GM10266 (cell line): ENCODE data around the gene ZBTB8OS.
"Not testable (repeated sequence)": the region's sequence is repeated elsewhere in the genome, so short reads cannot be mapped to it uniquely, and the experiment has no call there.

Experiments
- DNase-seq: peaks from one replicate; pipeline ENCODE4 v3.0.0; 2012; ENCODE audit errors: extremely low spot score
- TF ChIP-seq, protein P1 (sequence below): IDR thresholded peaks from 2 replicates; pipeline ENCODE4 v1.5.1; 2012; ENCODE audit warnings: mild to moderate bottlenecking, low read depth; ENCODE audit not compliant: control insufficient read depth, insufficient read depth; ENCODE audit errors: missing control alignments

ZBTB8OS gene

DNA sequence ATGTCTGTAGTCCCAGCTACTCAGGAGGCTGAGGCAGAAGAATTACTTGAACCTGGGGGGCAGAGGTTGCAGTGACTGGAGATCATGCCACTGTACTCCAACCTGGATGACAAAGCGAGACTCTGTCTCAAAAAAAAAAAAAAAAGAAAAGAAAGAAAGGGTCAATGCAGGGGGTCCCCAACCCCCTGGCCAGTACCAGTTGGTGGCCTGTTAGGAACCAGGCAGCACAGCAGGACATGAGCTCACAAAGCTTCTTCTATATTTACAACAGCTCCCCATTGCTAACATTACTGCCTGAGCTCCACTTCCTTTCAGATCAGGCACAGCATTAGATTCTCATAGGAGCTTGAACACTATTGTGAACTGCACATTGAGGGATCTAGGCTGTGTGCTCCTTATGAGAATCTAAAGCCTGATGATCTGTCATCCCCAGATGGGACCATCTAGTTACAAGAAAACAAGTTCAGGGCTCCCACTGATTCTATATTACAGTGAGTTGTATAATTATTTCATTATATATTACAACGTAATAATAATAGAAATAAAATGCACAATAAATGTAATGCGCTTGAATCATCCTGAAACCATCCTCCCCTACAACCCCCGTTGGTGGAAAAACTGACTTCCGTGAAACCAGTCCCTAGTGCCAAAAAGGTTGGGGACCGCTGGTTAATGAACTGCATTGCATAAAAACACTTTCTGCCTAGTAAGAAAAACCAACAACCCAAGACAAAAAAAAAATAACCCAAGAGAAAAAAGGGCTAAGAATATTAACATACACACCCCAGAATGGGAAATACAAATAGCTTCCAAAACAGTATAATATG, 2.8 kb downstream of the ZBTB8OS start:
- TF ChIP-seq, protein P1, sequence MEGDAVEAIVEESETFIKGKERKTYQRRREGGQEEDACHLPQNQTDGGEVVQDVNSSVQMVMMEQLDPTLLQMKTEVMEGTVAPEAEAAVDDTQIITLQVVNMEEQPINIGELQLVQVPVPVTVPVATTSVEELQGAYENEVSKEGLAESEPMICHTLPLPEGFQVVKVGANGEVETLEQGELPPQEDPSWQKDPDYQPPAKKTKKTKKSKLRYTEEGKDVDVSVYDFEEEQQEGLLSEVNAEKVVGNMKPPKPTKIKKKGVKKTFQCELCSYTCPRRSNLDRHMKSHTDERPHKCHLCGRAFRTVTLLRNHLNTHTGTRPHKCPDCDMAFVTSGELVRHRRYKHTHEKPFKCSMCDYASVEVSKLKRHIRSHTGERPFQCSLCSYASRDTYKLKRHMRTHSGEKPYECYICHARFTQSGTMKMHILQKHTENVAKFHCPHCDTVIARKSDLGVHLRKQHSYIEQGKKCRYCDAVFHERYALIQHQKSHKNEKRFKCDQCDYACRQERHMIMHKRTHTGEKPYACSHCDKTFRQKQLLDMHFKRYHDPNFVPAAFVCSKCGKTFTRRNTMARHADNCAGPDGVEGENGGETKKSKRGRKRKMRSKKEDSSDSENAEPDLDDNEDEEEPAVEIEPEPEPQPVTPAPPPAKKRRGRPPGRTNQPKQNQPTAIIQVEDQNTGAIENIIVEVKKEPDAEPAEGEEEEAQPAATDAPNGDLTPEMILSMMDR: no peak
- DNase-seq: no peak

DNA sequence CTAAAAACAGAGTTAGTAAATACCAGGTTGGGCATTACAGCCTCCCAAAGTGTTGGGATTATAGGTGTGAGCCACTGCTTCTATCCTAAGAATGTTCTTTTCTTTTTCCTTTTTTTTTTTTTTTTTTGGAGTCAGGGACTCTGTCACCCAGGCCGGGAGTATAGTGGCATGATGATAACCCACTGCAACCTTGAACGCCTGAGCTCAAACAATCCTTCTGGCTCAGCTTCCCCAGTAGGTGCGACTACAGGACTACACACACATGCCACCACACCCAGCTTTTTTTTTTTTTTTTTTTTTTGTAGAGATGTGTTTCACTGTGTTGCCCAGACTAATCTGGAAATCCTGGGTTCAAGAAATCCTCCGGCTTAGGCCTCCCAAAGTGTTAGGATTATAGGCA, 5.9 kb downstream of the ZBTB8OS start:
- DNase-seq: no peak
- TF ChIP-seq, protein P1: no peak

- not testable (repeated sequence) for DNase-seq
Measured at GRCh38 chr1:32642292-32642827, 8.0 kb downstream of the ZBTB8OS start.

DNA sequence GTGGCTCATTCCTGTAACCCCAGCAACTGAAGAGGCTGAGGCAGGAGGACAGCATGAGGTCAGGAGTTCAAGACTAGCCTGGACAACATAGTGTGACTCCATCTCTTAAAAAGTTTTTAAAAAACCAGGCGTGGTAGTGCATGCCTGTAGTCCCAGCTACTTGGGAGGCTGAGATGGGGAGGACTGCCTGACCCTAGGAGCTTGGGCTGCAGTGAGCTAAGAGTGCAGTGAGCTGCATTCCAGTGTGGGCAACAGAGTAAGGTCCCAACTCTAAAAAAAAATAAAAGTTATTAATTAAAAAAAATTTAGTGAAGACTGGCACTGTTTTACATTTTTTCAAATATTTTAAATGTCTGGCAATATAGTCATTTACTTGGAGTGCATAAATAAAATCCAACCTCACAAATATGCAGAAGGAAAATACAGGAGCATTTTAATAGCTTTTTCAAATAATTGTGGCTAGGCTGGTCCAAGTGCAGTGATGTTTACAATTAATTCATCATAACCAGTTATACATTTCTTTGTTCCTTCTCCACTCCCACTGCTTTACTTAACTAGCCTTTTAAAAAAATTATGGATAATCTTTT, 10.8 kb downstream of the ZBTB8OS start:
- no peak for DNase-seq
- TF ChIP-seq, protein P1: no peak

DNA sequence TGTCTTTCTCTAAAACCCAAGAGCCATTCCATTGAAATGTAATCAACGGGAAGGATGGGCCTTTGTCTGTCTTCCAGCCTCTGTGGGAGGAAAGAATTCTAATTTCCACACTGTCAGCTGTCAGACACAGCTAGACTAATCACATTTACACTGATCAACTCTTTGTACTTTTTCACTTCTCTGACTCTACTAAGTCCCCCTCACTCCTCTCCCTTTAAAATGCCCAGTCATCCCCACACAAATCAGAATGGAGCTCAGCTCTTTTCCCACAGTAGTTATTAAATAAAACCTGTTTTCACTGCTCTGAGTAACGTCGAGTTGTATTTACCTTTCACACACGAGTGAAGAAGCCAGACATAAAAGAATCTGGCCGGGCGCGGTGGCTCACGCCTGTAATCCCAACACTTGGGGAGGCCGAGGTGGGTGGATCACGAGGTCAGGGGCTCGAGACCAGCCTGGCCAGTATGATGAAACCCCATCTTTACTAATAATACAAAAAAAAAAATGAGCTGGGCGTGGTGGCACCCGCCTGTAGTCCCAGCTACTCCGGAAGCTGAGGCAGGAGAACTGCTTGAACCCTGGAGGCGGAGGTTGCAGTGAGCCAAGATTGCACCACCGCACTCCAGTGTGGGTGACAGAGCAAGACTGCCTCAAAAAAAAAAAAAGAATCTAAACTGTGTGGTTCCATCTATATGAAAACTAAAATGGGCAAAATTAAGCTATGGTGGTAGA, 13.3 kb downstream of the ZBTB8OS start:
- TF ChIP-seq, protein P1: no peak
- no peak for DNase-seq

- TF ChIP-seq, protein P1: no peak
- no peak for DNase-seq
Measured at GRCh38 chr1:32635508-32636277, 14.7 kb downstream of the ZBTB8OS start.

GRCh38 chr1:32632829-32633228, 17.5 kb downstream of the ZBTB8OS start:
- DNase-seq: no peak
- TF ChIP-seq, protein P1: no peak

DNA sequence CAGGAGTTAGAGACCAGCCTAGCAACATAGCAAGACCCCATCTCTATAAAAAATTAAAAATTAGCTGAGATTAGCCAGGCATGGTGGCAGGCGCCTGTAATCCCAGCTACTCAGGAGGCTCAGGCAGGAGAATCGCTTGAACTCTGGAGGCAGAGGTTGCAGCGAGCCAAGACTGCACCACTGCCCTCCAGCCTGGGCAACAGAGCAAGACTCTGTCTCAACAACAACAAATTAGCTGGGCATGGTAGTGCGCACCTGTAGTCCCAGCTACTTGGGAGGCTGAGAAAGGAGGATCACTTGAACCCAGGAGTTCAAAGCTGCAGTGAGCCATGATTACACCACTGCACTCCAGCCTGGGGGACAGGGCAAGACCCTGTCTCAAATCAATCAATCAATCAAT, 20.2 kb downstream of the ZBTB8OS start:
- not testable (repeated sequence) for DNase-seq
